Common myeloid progenitor, CD34-positive (primary cell): ENCODE results near the gene CREB5.

Experiments used
- CTCF ChIA-PET: fragments of 350-600 bp; sonication (Branson Sonifier 250); formaldehyde crosslinking; loops from one replicate; lab custom pipeline; 2021; ENCODE audit warnings: antibody characterized with exemption; lab: Charles Lee
- POLR2A ChIA-PET: fragments of 350-600 bp; sonication (Branson Sonifier 250); formaldehyde crosslinking; loops from one replicate; lab custom pipeline; 2021; ENCODE audit warnings: antibody characterized with exemption; lab: Charles Lee
- DNase-seq, 3 donors: peaks; one replicate each; pipeline versions ENCODE4 v3.0.0 to v3.0.0-alpha.2; 2013
- H3K27ac ChIP-seq, 2 experiments: 1 replicate in 1 of 2; 2 replicates in 1 of 2; pipeline ENCODE4 v1.7.0; 2013; ENCODE audit warnings: inconsistent platforms in 2 of 2, low read length in 2 of 2, mild to moderate bottlenecking in 2 of 2, low read depth in 1 of 2, moderate library complexity in 1 of 2; ENCODE audit not compliant: severe bottlenecking in 2 of 2, insufficient read depth in 1 of 2, poor library complexity in 1 of 2
- H3K27me3 ChIP-seq, 5 experiments: replicated peaks in 2 of 5; 1 replicate in 3 of 5; 2 replicates in 2 of 5; pipeline versions ENCODE4 v1.6.1 to v1.7.0; 2013; ENCODE audit warnings: low read length in 4 of 5, mild to moderate bottlenecking in 2 of 5, moderate library complexity in 2 of 5, inconsistent platforms in 1 of 5; ENCODE audit not compliant: insufficient read depth in 5 of 5, control insufficient read depth in 4 of 5
- H3K36me3 ChIP-seq, 4 experiments: 1 replicate in 2 of 4; 2 replicates in 2 of 4; pipeline versions ENCODE4 v1.6.1 to v1.7.0; 2013; ENCODE audit warnings: low read length in 3 of 4, control low read depth in 1 of 4, mild to moderate bottlenecking in 1 of 4; ENCODE audit not compliant: control insufficient read depth in 4 of 4, insufficient read depth in 4 of 4
- H3K4me1 ChIP-seq, 4 experiments: 1 replicate in 3 of 4; 2 replicates in 1 of 4; pipeline versions ENCODE4 v1.6.1 to v1.7.1; 2013; ENCODE audit warnings: low read length in 3 of 4, mild to moderate bottlenecking in 3 of 4, control low read depth in 1 of 4, inconsistent platforms in 1 of 4, moderate library complexity in 1 of 4; ENCODE audit not compliant: control insufficient read depth in 4 of 4, insufficient read depth in 4 of 4; ENCODE audit errors: control extremely low read depth in 1 of 4
- H3K4me3 ChIP-seq, 7 experiments: 1 replicate in 4 of 7; 2 replicates in 3 of 7; pipeline versions ENCODE4 v1.5.1 to v1.7.0; 2013; ENCODE audit warnings: mild to moderate bottlenecking in 7 of 7, low read length in 6 of 7, moderate library complexity in 6 of 7, inconsistent platforms in 2 of 7, low read depth in 2 of 7, control low read depth in 1 of 7; ENCODE audit not compliant: insufficient read depth in 4 of 7, control insufficient read depth in 1 of 7; ENCODE audit errors: extremely low read depth in 1 of 7
- H3K9me3 ChIP-seq, 5 experiments: 1 replicate in 4 of 5; 2 replicates in 1 of 5; pipeline versions ENCODE4 v1.6.1 to v1.7.1; 2013; ENCODE audit warnings: low read length in 4 of 5, mild to moderate bottlenecking in 2 of 5, inconsistent platforms in 1 of 5, low read depth in 1 of 5, moderate library complexity in 1 of 5; ENCODE audit not compliant: control insufficient read depth in 4 of 5, insufficient read depth in 2 of 5; ENCODE audit errors: control extremely low read depth in 1 of 5
- WGBS: methylation state at CpG from one replicate; pipeline ENCODE4 v1.1.5; 2013; ENCODE audit not compliant: insufficient coverage; 5-methylcytosine and 5-hydroxymethylcytosine counted together

Gene CREB5

GRCh38 chr7:28630350-28630749, 218.0 kb downstream of the CREB5 start:
- Histone ChIP-seq H3K9me3 (no peaks in the 10 kb centered on the region), H3K36me3 (no peaks in the 10 kb centered on the region), H3K4me3 (no peak overlapping the region), H3K27ac (no peak overlapping the region), H3K27me3 (peaks cover 0 to 5% (median 0%) of the 10 kb centered on the region in 5 experiments), H3K4me1 (no peaks in the 10 kb centered on the region)
- 100% methylated on average over 2 of the region's 3 CpGs for WGBS
- CTCF ChIA-PET, result interaction anchor here (1.9 kb wide), 1 partner anchor 12 kb away, joined by 4 read pairs; no protein-coding TSS in a partner anchor
- POLR2A ChIA-PET, result no interaction called here
- no peak for DNase-seq

- ChIA-PET POLR2A (no interaction called here), CTCF (no interaction called here)
- Histone ChIP-seq H3K36me3 (no peaks in the 10 kb centered on the region), H3K27ac (no peak overlapping the region), H3K9me3 (no peaks in the 10 kb centered on the region), H3K4me1 (no peaks in the 10 kb centered on the region), H3K27me3 (peaks cover 0 to 5% (median 0%) of the 10 kb centered on the region in 5 experiments), H3K4me3 (no peak overlapping the region)
- no peak for DNase-seq
- WGBS, result 20% methylated on average over 2 of the region's 2 CpGs
Measured at GRCh38 chr7:28631995-28632394, 219.7 kb downstream of the CREB5 start.

GRCh38 chr7:28638914-28639313, 226.6 kb downstream of the CREB5 start:
- H3K27me3 ChIP-seq, result no peaks in the 10 kb centered on the region
- no CpG with 5 or more reads among the region's 2 CpGs for WGBS
- no peaks in the 10 kb centered on the region for H3K4me1 ChIP-seq
- no peaks in the 10 kb centered on the region for H3K9me3 ChIP-seq
- ChIA-PET POLR2A (no interaction called here), CTCF (no interaction called here)
- H3K36me3 ChIP-seq, result no peaks in the 10 kb centered on the region
- no peak overlapping the region for H3K27ac ChIP-seq
- no peak for DNase-seq
- H3K4me3 ChIP-seq, result no peak overlapping the region

- H3K27me3 ChIP-seq, result no peaks in the 10 kb centered on the region
- no peak for DNase-seq
- H3K27ac ChIP-seq, result no peak overlapping the region
- H3K4me3 ChIP-seq, result no peak overlapping the region
- no peaks in the 10 kb centered on the region for H3K36me3 ChIP-seq
- POLR2A ChIA-PET, result interaction anchor here (0.7 kb wide), 1 partner anchor 74 kb away, joined by 3 read pairs; no protein-coding TSS in a partner anchor
- WGBS, result 95% methylated on average over 2 of the region's 2 CpGs
- no peaks in the 10 kb centered on the region for H3K9me3 ChIP-seq
- CTCF ChIA-PET, result interaction anchor here (0.6 kb wide), 1 partner anchor 259 kb away, joined by 3 read pairs; no protein-coding TSS in a partner anchor
- no peaks in the 10 kb centered on the region for H3K4me1 ChIP-seq
Measured at GRCh38 chr7:28640001-28640400, 227.7 kb downstream of the CREB5 start.

GRCh38 chr7:28641752-28642545, 229.6 kb downstream of the CREB5 start:
- ChIA-PET POLR2A (no interaction called here), CTCF (interaction anchor here (0.7 to 1.3 kb wide), 4 partner anchors 12 to 50 kb away, joined by 3 read pairs; no protein-coding TSS in a partner anchor)
- H3K27me3 ChIP-seq, result no peaks in the 10 kb centered on the region
- H3K27ac ChIP-seq, result no peak overlapping the region
- DNase-seq, result no peak
- H3K9me3 ChIP-seq, result no peaks in the 10 kb centered on the region
- H3K4me3 ChIP-seq, result no peak overlapping the region
- WGBS, result 100% methylated on average over 9 of the region's 11 CpGs
- no peaks in the 10 kb centered on the region for H3K4me1 ChIP-seq
- H3K36me3 ChIP-seq, result no peaks in the 10 kb centered on the region

- no peaks in the 10 kb centered on the region for H3K9me3 ChIP-seq
- CTCF ChIA-PET, result interaction anchor here (1.2 kb wide), 1 partner anchor 41 kb away, joined by 3 read pairs; no protein-coding TSS in a partner anchor
- H3K27me3 ChIP-seq, result no peaks in the 10 kb centered on the region
- WGBS, result no CpG with 5 or more reads among the region's 1 CpG
- DNase-seq, result no peak
- H3K27ac ChIP-seq, result no peak overlapping the region
- POLR2A ChIA-PET, result no interaction called here
- H3K4me1 ChIP-seq, result no peaks in the 10 kb centered on the region
- H3K36me3 ChIP-seq, result no peaks in the 10 kb centered on the region
- no peak overlapping the region for H3K4me3 ChIP-seq
Measured at GRCh38 chr7:28643188-28643569, 230.9 kb downstream of the CREB5 start.

GRCh38 chr7:28643584-28644340, 231.4 kb downstream of the CREB5 start:
- no peak overlapping the region for H3K4me3 ChIP-seq
- H3K27ac ChIP-seq, result no peak overlapping the region
- WGBS, result no CpG with 5 or more reads among the region's 3 CpGs
- H3K4me1 ChIP-seq, result no peaks in the 10 kb centered on the region
- H3K9me3 ChIP-seq, result no peaks in the 10 kb centered on the region
- no peaks in the 10 kb centered on the region for H3K36me3 ChIP-seq
- H3K27me3 ChIP-seq, result no peaks in the 10 kb centered on the region
- ChIA-PET POLR2A (interaction anchor here (0.6 kb wide), 1 partner anchor 18 kb away, joined by 4 read pairs; no protein-coding TSS in a partner anchor), CTCF (no interaction called here)
- no peak for DNase-seq
